GM19239 (cell line): ENCODE data around the gene INPP5A.

Source experiments
- DNase-seq: peaks from one replicate; pipeline ENCODE4 v3.0.0; 2011; ENCODE audit warnings: low spot score; ENCODE audit not compliant: insufficient read length
- FAIRE-seq: peaks from 2 replicates; lab custom pipeline; 2011; peaks lifted over from hg19 to GRCh38; lab: Jason Lieb, UNC

INPP5A gene

GRCh38 chr10:132606536-132607316, 69.1 kb downstream of the INPP5A start:
- no peak for DNase-seq
- no peak for FAIRE-seq

- FAIRE-seq, result no peak
- no peak for DNase-seq
Measured at GRCh38 chr10:132607491-132607890, 69.9 kb downstream of the INPP5A start.

DNA sequence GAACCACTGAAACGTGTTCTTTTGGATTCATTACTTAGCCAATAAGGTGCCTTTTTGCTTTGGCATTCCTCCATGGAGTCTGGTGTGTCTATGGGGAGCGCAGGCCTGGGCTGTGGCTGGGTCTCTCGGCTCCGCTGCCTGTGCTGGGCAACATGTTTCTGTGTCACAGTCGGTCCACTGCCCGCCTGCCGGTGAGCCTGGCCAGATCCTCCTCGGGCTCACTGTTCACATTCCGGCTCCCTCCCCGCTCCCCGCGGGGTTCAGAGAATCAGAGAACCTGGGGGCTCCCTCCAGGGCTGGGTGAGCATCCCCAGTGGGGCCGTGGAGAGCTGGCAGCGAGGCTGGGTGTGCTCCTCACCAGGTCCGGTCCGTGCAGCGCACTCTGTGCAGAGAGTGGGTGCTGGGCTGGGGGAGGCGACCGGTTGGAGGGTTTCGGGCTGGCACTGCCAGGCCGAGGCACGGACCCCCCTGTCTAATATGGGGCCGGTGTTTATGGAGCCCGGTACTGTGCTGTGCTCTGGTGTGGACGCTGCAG, 70.4 kb downstream of the INPP5A start:
- FAIRE-seq (no peak), DNase-seq (no peak)

GRCh38 chr10:132608511-132609195, 71.1 kb downstream of the INPP5A start:
- FAIRE-seq (no peak), DNase-seq (no peak)

DNA sequence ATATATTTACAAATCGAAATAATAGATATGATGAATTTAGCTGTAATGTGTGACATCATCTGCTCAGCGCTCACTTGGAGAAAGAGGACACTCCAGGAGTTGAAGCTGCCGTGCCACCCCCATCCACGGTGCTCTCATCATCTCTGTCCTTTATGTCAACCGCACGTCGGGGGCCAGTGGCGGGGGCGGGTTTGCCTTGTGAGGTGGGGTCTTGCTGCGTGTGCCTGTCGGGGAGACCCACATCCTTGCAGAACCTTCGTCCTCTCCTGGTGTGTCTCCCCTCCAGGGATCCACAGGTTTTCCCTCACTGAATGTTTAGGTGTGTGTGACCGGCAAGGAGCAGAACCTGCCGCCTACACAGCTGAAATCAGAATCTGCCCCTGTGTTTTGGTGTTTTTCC, 71.6 kb downstream of the INPP5A start:
- no peak for DNase-seq
- no peak for FAIRE-seq

DNA sequence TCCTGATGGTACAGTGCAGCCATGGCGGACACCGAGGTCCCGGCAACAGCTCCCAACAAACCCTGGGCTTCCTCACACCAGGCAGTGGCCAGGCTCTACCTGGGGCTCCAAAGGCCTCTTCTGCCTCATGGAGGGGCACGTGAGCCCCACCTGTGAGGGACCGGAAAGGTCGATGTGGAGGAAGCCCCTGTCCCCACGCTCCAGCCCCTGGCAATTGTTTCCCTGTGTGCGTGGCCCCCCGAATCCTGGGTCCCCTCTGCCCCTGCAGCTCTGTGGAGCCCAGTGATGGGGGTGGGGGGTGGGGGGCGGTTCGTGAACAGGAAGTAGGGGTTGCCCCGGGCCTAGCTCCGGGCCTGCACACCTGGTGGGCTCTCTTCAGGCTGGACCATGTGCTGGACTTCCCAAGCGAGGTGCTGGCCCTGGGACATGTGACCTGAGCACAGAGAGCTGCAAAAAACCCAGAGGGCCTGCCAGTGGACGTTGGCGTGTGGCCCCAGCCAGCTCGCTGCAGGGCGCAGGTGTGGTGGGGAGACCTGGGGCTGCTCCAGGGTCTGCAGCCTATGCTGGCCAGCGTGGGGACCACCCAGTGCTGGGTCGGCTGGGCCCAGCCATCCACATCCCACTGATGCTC, 72.6 kb downstream of the INPP5A start:
- no peak for FAIRE-seq

GRCh38 chr10:132611026-132611910, 73.7 kb downstream of the INPP5A start:
- FAIRE-seq (no peak), DNase-seq (no peak)

More for the DNA sequence above, 72.6 kb downstream of the INPP5A start:
- no peak for DNase-seq

DNA sequence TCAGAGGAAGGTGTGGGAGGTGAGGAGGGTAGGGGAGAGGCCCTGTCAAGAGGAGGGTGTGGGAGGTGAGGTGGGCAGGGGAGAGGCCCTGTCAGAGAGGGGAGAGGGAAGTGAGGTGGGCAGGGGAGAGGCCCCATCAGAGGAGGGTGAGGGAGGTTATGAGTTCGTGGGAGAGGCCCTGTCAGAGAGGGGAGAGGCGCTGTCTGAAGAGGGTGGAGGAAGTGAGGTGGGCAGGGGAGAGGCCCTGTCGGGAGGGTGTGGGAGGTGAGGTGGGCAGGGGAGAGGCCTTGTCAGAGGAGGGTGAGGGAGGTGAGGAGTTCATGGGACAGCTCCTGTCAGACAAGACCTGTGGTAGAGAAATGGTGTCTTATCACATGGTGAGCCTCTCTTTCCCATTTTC, 74.4 kb downstream of the INPP5A start:
- FAIRE-seq (no peak), DNase-seq (no peak)

DNA sequence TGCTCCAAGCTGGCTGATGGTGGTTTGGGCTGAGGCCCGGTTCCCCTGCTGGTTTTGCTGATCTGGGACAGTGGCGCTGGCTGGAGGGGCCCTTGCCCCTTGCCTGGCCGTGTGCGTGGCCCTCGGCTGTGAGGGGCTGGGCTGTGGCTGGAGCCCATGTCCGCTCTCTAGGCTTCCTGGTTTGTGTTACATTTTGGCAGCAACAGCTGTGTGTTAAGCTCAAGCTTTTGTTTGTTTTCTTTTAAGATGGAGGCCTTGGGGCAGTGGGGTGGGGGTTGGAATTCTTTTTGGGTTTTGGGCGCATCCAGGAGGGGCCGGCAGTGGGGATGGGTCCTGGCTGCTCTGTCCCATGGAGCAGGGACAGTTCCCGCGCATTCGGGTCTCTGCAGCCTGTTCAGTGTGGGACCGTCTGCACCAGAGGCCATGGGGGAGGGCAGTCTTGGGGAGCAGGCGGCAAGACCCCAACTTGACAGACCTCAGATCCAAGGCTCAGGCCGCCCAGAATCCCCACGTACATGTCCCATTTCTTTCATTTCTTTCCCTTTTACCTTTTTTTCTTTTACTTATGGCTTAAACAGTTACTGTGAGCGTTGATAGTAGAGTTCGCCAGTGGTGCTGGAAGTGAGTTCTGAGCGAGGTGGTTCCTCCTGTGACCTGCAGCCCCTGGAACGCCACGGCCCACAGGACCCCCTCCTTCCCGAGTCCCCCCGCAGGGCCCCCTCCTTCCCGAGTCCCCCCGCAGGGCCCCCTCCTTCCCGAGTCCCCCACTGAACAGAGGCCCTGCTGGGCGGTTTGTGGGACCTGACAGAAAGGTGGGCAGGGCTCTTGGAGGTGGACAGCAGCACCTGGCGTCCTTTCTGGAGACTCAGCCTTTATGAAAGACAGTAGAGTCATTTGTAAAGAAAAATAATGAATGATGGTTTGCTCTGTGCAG, 75.3 kb downstream of the INPP5A start:
- DNase-seq (no peak), FAIRE-seq (no peak)

GRCh38 chr10:132613566-132614348, 76.2 kb downstream of the INPP5A start:
- DNase-seq (no peak), FAIRE-seq (no peak)

- FAIRE-seq, result no peak
- no peak for DNase-seq
Measured at GRCh38 chr10:132614431-132615340, 77.1 kb downstream of the INPP5A start.

DNA sequence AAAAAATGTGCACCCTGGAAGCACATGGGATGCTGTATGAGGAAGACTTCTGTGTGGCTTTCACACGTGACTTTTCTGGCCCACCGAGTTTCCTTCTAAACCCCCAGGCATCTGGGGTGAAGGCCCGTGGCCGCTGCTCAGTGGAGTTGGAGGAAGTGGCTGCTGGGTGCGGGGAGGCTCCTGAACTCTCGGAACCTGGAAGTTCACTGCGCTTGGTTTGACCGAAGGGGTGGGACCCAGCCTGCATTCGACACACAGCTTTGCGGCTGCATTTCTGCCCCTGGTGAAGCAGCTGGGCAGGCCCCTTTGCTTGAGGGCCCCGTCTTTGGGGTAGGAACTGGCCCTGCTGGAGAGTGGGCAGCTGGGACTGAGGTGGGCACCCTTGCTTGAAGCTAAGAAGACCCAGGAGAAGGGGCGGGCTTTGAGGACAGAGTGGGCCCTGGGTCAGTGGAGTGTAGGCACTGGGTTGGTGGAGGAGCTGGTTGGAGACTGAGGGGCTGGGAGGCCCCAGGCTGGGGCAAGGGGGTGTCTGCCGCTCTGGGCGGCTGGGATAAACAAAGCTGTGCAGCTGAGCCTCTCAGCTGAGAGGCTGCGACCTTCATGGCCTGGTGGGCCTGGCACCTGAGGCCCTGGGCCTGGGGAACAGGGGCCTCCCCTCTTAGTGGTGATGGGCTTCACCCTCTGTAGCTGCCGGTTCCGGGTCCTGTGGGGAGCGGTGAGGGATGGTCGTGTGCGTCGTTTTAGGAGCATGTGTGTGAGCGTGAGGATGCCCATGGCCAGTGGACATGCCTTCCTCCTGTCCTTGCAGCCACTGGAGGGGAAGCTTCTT, 78.0 kb downstream of the INPP5A start:
- DNase-seq (no peak), FAIRE-seq (no peak)

DNA sequence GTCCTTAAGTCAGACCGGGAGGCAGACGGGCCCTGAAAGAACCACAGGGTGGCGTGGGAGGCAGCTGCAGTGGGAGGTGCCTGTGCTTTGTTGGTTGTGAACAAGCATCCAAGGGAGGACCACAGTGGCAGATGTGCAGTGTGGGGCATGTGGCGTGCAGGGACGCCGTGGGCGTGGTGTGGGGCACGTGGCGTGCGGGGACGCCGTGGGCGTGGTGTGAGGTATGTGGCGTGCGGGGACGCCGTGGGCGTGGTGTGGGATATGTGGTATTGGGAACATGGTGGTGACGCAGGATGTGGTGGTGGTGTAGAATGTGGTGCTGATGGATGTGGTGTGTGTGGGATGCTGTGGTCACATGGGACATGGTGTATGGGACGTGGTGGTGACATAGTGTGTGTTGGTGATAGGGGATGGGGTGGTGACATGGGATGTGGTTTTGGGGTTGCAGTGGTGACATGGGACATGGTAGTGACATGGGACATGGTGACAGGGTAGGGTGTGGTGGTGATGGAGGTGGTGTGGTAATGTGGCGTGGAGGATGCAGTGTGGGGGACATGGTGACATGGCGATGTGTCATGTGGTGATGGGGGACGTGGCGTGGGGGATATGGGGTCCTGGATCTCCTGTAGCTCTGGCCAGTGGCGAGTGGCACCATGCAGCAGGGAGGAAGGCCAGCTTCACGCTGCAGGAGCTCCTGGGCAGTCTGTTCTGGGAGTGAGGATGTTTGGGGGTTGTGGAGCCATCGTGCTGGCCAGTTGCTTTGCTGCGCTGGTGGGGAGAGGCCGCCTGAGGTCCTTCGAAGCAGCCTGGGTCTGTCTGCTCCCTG, 78.8 kb downstream of the INPP5A start:
- no peak for DNase-seq
- FAIRE-seq, result no peak

GRCh38 chr10:132616996-132617736, 79.6 kb downstream of the INPP5A start:
- no peak for DNase-seq
- FAIRE-seq, result no peak

GRCh38 chr10:132617737-132618052, 80.1 kb downstream of the INPP5A start:
- DNase-seq (no peak), FAIRE-seq (no peak)
